Stomach (tissue), 9 donors: ENCODE results near the gene HSPA12B. TPM values are rescaled to one million over a fixed set of nuclear protein-coding genes. Genes with fewer than 3 reads are reported as not detected.
A peak's percentile ranks its signal among the peaks of the same experiment; 100 is the strongest.

Experiments used
- DNase-seq, 2 donors: peaks; one replicate each; pipeline versions ENCODE4 v3.0.0 to v3.0.0-alpha.2; 2013 to 2019
- H3K27ac ChIP-seq, 5 donors: fragments of 200-600 bp in 4 of 5; sonication (generic) in 4 of 5; one replicate each; pipeline ENCODE4 v1.5.1; 2013 to 2019; ENCODE audit warnings: mild to moderate bottlenecking in 1 of 5, moderate library complexity in 1 of 5
- H3K27me3 ChIP-seq, 3 donors: fragments of 200-600 bp; sonication (generic); one replicate each; pipeline ENCODE4 v1.5.1; 2017 to 2019; ENCODE audit warnings: mixed run types in 1 of 3
- H3K36me3 ChIP-seq, 4 donors: fragments of 200-600 bp; sonication (generic); 1 replicate in 3 of 4; 2 replicates in 1 of 4; pipeline ENCODE4 v1.5.1; 2016 to 2019
- H3K4me1 ChIP-seq, 4 donors: fragments of 200-600 bp; sonication (generic); one replicate each; pipeline ENCODE4 v1.5.1; 2016 to 2019
- H3K4me3 ChIP-seq, 4 donors: fragments of 200-600 bp; sonication (generic) in 3 of 4; one replicate each; pipeline ENCODE4 v1.5.1; 2016 to 2019; ENCODE audit warnings: mild to moderate bottlenecking in 1 of 4
- H3K9me3 ChIP-seq, 4 donors: fragments of 200-600 bp; sonication (generic); one replicate each; pipeline ENCODE4 v1.5.1; 2016 to 2019
- CTCF ChIP-seq, 7 experiments: fragments of 450-650 bp in 4 of 7; fragments of 200-600 bp in 3 of 7; sonication (generic) in 3 of 7; IDR thresholded peaks; one replicate each; pipeline ENCODE4 v1.5.1; 2016 to 2019; ENCODE audit warnings: antibody characterized with exemption in 7 of 7, control low read depth in 2 of 7, mild to moderate bottlenecking in 1 of 7
- EP300 ChIP-seq: sonication (generic); formaldehyde crosslinking; IDR thresholded peaks from one replicate; pipeline ENCODE4 v1.6.1; 2017; ENCODE audit warnings: antibody characterized with exemption
- POLR2A ChIP-seq, 4 donors: fragments of 450-650 bp; IDR thresholded peaks; one replicate each; pipeline ENCODE4 v1.6.1; 2016; ENCODE audit warnings: antibody characterized with exemption in 4 of 4, control low read depth in 2 of 4, mild to moderate bottlenecking in 1 of 4, moderate library complexity in 1 of 4
- POLR2AphosphoS5 ChIP-seq, 3 donors: sonication (generic); formaldehyde crosslinking; IDR thresholded peaks; one replicate each; pipeline ENCODE4 v1.6.1; 2016; ENCODE audit warnings: antibody characterized with exemption in 3 of 3
- WGBS, 5 donors: extraction: QIAGEN DNeasy Blood & Tissue Kit in 3 of 5; methylation state at CpG; one replicate each; pipeline versions ENCODE4 v1.1.5 to v1.1.7; 2013 to 2018; 5-methylcytosine and 5-hydroxymethylcytosine counted together
- intact Hi-C: fragments of 100-400 bp; cut with DNase I; formaldehyde crosslinking; loops from one replicate; pipeline ENCODE4 v1.15.1; 2023; ENCODE audit warnings: low total_unique reads
- polyA plus RNA-seq, 3 donors: library from polyadenylated mRNA; stranded (reverse); fragments of 200-250 nt; gene quantifications; one replicate each; pipeline ENCODE4 v1.2.3, GENCODE V29; 2013
- total RNA-seq, 5 donors: library from RNA; depleted of rRNA; stranded (reverse); fragments of >200 nt; gene quantifications; one replicate each; pipeline versions ENCODE4 v1.1.0 to v1.2.3, GENCODE V29; 2014 to 2016
- donor health status: healthy with polysubstance abuse.
- donor health status: Bipolar disorder and iron deficiency.
- donor health status: healthy.

HSPA12B gene
- total and polyA plus RNA-seq, 8 donors, result 0.87 to 14.3 (median 4.5) TPM

DNA sequence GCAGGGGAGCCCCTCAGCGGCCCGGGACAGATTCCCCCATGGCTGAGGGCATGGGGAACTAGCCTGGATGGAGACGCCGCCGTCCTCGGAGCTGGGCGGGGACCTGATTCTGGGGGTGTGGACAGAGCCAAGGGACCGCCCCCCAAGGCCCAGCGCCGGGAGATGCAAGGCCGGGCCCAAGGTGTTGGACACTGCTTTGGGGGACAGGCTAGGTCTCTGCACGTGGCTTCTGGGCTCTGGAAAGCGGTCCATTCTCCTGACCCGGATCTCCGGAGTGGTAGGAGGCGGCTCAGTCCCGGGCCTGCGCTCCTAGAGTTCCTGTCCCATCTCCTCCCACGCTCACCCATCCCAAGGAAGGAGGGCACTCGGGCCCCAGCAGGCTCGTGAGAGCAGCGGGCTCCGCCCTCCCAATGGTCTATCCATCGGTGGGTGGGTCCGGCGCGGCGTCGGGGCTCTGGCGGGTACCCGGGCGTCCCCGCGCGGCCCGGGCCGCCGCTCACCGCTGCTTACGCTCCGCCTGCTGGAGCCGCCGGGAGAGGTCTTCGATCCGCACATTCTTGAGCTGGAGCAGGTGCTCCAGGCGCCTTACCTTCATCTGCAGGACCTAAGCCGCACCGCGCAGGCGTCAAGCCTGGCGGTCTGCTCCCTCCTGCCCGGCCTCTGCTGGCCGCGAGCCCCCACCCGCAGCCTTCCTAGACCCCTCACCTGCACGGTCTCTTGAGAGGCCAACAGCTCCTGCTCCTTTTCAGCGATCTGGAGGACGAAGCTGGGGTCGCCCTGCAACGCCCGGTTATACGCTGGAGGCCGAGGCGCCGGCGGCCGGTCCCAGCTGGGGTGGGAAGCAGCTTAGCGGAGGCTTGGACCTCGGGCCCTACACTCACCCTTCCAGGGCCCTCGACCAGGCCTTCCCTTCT, 45.5 kb downstream of the HSPA12B start:
- TF ChIP-seq POLR2A (IDR thresholded peaks at IDR 0.05) (no peak), POLR2AphosphoS5 (IDR thresholded peaks at IDR 0.05) (no peak), EP300 (no peak), CTCF (IDR thresholded peaks at IDR 0.05) (no peak)
- Histone ChIP-seq H3K36me3 (peaks cover 0 to 2% (median 0%) of the 10 kb centered on the region in 4 donors), H3K27ac (peak overlapping the region in 3 of 5 donors; percentile 2 to 50 (median 3)), H3K9me3 (no peaks in the 10 kb centered on the region), H3K27me3 (peaks cover 0 to 17% (median 4%) of the 10 kb centered on the region in 3 donors), H3K4me1 (peaks cover 23 to 43% (median 34%) of the 10 kb centered on the region in 4 donors), H3K4me3 (peak overlapping the region; percentile 47 to 71 (median 60))
- WGBS, 5 donors, result 1 to 8% (median 2%) methylated on average over 33 to 70 of the region's 70 CpGs
- intact Hi-C loops, result no loop called here
- peak; percentile 62 to 70 for DNase-seq

DNA sequence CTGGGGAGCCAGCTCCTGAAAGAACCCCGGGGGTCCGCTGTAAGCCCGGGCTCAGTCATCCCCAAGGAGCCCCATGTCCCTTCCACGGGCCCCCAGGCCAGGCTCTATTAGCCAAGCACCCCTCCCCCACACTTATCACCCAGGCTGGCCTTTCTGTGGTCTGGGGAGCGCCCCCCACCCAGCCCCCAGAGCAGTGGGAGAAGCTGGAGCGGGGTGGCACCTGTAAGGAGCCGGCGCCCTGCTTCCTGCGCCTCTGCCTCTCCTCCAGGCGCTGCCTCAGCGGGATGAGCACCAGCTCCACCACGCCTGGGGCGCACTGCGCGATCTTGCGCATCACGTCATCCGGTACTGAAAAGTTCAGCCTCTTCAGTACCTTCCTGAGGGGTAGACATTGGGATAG, 46.5 kb downstream of the HSPA12B start:
- no peak overlapping the region for H3K27ac ChIP-seq
- TF ChIP-seq CTCF (IDR thresholded peaks at IDR 0.05) (no peak), EP300 (no peak), POLR2A (IDR thresholded peaks at IDR 0.05) (no peak), POLR2AphosphoS5 (IDR thresholded peaks at IDR 0.05) (no peak)
- H3K9me3 ChIP-seq, result no peaks in the 10 kb centered on the region
- intact Hi-C loops, result no loop called here
- peak in 1 of 2 donors; percentile 16 for DNase-seq
- peaks cover 31 to 53% (median 44%) of the 10 kb centered on the region in 4 donors for H3K4me1 ChIP-seq
- 32 to 47% (median 36%) methylated on average over 16 to 18 of the region's 18 CpGs for WGBS, 5 donors
- peaks cover 0 to 17% (median 4%) of the 10 kb centered on the region in 3 donors for H3K27me3 ChIP-seq
- H3K36me3 ChIP-seq, result peaks cover 0 to 12% (median under 1%) of the 10 kb centered on the region in 4 donors
- no peak overlapping the region for H3K4me3 ChIP-seq

GRCh38 chr20:3781153-3781910, 48.8 kb downstream of the HSPA12B start, which contains the start of gene SPEF1:
TSS of gene SPEF1 (minus strand) at chr20:3781448. CDS start at chr20:3781287, 161 bp downstream.
- Histone ChIP-seq H3K27ac (peak within 1 kb of the TSS in 4 of 5 donors; percentile 0 to 61 (median 48)), H3K9me3 (no peaks in the 10 kb centered on the region), H3K4me1 (peaks cover 52 to 75% (median 66%) of the 10 kb centered on the region in 4 donors), H3K4me3 (peak within 1 kb of the TSS; percentile 29 to 48 (median 38)), H3K36me3 (peaks cover 0 to 25% (median 8%) of the 10 kb centered on the region in 4 donors), H3K27me3 (peaks cover 0 to 17% (median 4%) of the 10 kb centered on the region in 3 donors)
- TF ChIP-seq POLR2AphosphoS5 (IDR thresholded peaks at IDR 0.05) (peak in 2 of 3 donors; percentile 32 to 61), CTCF (IDR thresholded peaks at IDR 0.05) (peak in 4 of 7 experiments; percentile 3 to 45 (median 30)), POLR2A (IDR thresholded peaks at IDR 0.05) (no peak), EP300 (no peak)
- WGBS, 5 donors, result 14 to 26% (median 17%) methylated on average over 18 to 28 of the region's 28 CpGs
- DNase-seq, result peak; percentile 76 to 96
- intact Hi-C loops, result loop anchor here (5.0 kb wide), 1 partner anchor 71 kb away; no protein-coding TSS in a partner anchor

- intact Hi-C loops, result loop anchor here (5.0 kb wide), 1 partner anchor 70 kb away; no protein-coding TSS in a partner anchor
- Histone ChIP-seq H3K9me3 (no peaks in the 10 kb centered on the region), H3K36me3 (peaks cover 0 to 25% (median 8%) of the 10 kb centered on the region in 4 donors), H3K4me3 (no peak overlapping the region), H3K27ac (peak overlapping the region in 1 of 5 donors; percentile 25), H3K4me1 (peaks cover 52 to 75% (median 64%) of the 10 kb centered on the region in 4 donors), H3K27me3 (peaks cover 0 to 17% (median 4%) of the 10 kb centered on the region in 3 donors)
- whole genome bisulfite sequencing, 5 donors, result 71 to 88% (median 78%) methylated on average over 6 of the region's 6 CpGs
- peak in 1 of 2 donors; percentile 26 for DNase-seq
- TF ChIP-seq CTCF (IDR thresholded peaks at IDR 0.05) (no peak), EP300 (no peak), POLR2A (IDR thresholded peaks at IDR 0.05) (no peak), POLR2AphosphoS5 (IDR thresholded peaks at IDR 0.05) (no peak)
These were observed 50.1 kb downstream of the HSPA12B start for GRCh38 chr20:3782597-3782996.
